Activated CD4-positive, alpha-beta T cell treated with anti-CD3 and anti-CD28 coated beads, Interleukin-2, amount 10 ng/mL, durations not matched to agents 7 days and 5 days (primary cell): ENCODE results near the gene SH3RF3. TPM values are rescaled to one million over a fixed set of nuclear protein-coding genes. Genes with fewer than 3 reads are reported as not detected.

Experiments used
- CTCF ChIA-PET: fragments of 350-600 bp; sonication (Branson Sonifier 250); formaldehyde crosslinking; loops from one replicate; lab custom pipeline; 2021; ENCODE audit warnings: antibody characterized with exemption; lab: Charles Lee
- POLR2A ChIA-PET: fragments of 350-600 bp; sonication (Branson Sonifier 250); formaldehyde crosslinking; loops from one replicate; lab custom pipeline; 2021; ENCODE audit warnings: antibody characterized with exemption; lab: Charles Lee
- DNase-seq: peaks from one replicate; pipeline ENCODE4 v3.0.0-alpha.2; 2020
- H3K27ac Mint-ChIP-seq: one replicate; pipeline ENCODE4 v1.8.0; 2021; ENCODE audit warnings: mild to moderate bottlenecking, moderate library complexity, mixed read lengths
- H3K27me3 Mint-ChIP-seq: one replicate; pipeline ENCODE4 v1.8.0; 2021; ENCODE audit warnings: mixed read lengths
- H3K36me3 Mint-ChIP-seq: one replicate; pipeline ENCODE4 v1.8.0; 2021; ENCODE audit warnings: low read depth, mixed read lengths
- H3K4me1 Mint-ChIP-seq: one replicate; pipeline ENCODE4 v1.8.0; 2021; ENCODE audit warnings: mixed read lengths
- H3K4me3 Mint-ChIP-seq: one replicate; pipeline ENCODE4 v1.8.0; 2021; ENCODE audit warnings: mild to moderate bottlenecking, moderate library complexity, mixed read lengths
- H3K9me3 Mint-ChIP-seq: one replicate; pipeline ENCODE4 v1.8.0; 2021; ENCODE audit warnings: mixed read lengths
- total RNA-seq, 2 experiments: library from RNA; stranded (reverse); gene quantifications; one replicate each; pipeline ENCODE4 v1.2.3, GENCODE V29; 2021

SH3RF3 gene
- total RNA-seq, 2 experiments from 2014 or later = 0.08 to 0.17 TPM

- Mint-ChIP-seq H3K27ac (no peak overlapping the region), H3K36me3 (no peaks in the 10 kb centered on the region), H3K9me3 (no peaks in the 10 kb centered on the region), H3K4me3 (no peak overlapping the region), H3K27me3 (peaks cover 52% of the 10 kb centered on the region), H3K4me1 (peaks cover 2% of the 10 kb centered on the region)
- no peak for DNase-seq
- POLR2A ChIA-PET = no interaction called here
- CTCF ChIA-PET = no interaction called here
These were observed 100.2 kb downstream of the SH3RF3 start for GRCh38 chr2:109229094-109229675.

DNA sequence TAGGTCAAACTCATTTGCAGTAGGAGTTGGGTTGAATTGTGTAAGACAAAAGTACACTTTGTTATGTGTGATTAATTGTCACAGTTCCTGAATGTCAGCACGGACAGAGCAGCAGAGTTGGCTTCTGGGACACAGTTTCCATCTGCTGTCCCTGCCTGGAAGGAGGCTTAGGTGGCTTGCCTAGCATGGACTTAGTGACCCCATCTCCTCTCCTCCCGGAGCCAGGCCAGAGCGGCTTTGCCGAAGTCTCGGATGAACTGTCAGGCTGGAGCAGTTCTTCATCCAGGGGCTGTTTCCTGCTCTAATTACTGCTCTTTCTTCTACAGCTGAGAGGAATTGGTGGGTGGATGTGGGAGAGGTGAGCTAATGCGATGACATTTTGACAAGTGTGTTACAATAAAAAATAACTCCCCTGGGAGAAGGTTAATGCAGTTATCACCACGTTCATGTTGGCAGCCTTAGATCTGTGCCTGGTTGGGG, 102.0 kb downstream of the SH3RF3 start:
- Mint-ChIP-seq H3K27ac (no peak overlapping the region), H3K27me3 (peaks cover 47% of the 10 kb centered on the region), H3K4me3 (no peak overlapping the region), H3K4me1 (no peaks in the 10 kb centered on the region), H3K9me3 (no peaks in the 10 kb centered on the region), H3K36me3 (no peaks in the 10 kb centered on the region)
- ChIA-PET POLR2A (no interaction called here), CTCF (no interaction called here)
- DNase-seq = no peak

- no peaks in the 10 kb centered on the region for H3K9me3 Mint-ChIP-seq
- H3K36me3 Mint-ChIP-seq = no peaks in the 10 kb centered on the region
- CTCF ChIA-PET = no interaction called here
- H3K27me3 Mint-ChIP-seq = peaks cover 50% of the 10 kb centered on the region
- no peak overlapping the region for H3K4me3 Mint-ChIP-seq
- DNase-seq = no peak
- peaks cover 4% of the 10 kb centered on the region for H3K4me1 Mint-ChIP-seq
- no peak overlapping the region for H3K27ac Mint-ChIP-seq
- POLR2A ChIA-PET = no interaction called here
These were observed 102.4 kb downstream of the SH3RF3 start for GRCh38 chr2:109231428-109231827.

GRCh38 chr2:109231996-109232705, 103.1 kb downstream of the SH3RF3 start:
- Mint-ChIP-seq H3K27me3 (peaks cover 45% of the 10 kb centered on the region), H3K9me3 (no peaks in the 10 kb centered on the region), H3K4me1 (peaks cover 8% of the 10 kb centered on the region), H3K4me3 (no peak overlapping the region), H3K36me3 (no peaks in the 10 kb centered on the region), H3K27ac (no peak overlapping the region)
- DNase-seq = no peak
- ChIA-PET CTCF (no interaction called here), POLR2A (no interaction called here)

- H3K4me1 Mint-ChIP-seq = peaks cover 8% of the 10 kb centered on the region
- ChIA-PET POLR2A (no interaction called here), CTCF (interaction anchor here (0.9 kb wide), 1 partner anchor 10 kb away, joined by 3 read pairs; no protein-coding TSS in a partner anchor)
- H3K27ac Mint-ChIP-seq = no peak overlapping the region
- H3K4me3 Mint-ChIP-seq = no peak overlapping the region
- no peaks in the 10 kb centered on the region for H3K36me3 Mint-ChIP-seq
- no peaks in the 10 kb centered on the region for H3K9me3 Mint-ChIP-seq
- peaks cover 39% of the 10 kb centered on the region for H3K27me3 Mint-ChIP-seq
- DNase-seq = no peak
These were observed 103.9 kb downstream of the SH3RF3 start for GRCh38 chr2:109232909-109233308.

DNA sequence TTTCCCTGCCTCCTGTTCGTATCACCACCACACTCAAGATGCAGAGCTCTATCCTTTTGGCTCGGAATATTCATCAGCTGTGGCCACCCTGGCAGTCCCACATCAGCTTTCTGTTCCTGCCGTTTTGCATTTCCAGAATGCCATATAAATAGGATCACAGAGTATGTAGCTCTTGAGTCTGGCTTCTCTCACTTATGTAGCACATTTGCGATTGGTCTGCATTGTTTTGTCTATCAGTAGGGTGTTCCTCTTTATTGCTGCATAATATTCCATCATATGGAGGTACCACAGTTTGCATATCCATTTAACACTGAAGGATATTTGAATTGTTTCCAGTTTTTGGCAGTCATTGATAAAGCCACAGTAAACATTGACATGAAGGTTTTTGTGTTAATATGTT, 104.6 kb downstream of the SH3RF3 start:
- CTCF ChIA-PET = interaction anchor here (0.6 to 1.0 kb wide), 3 partner anchors 9 to 461 kb away, joined by 3 read pairs; no protein-coding TSS in a partner anchor

GRCh38 chr2:109234355-109234754, 105.3 kb downstream of the SH3RF3 start:
- POLR2A ChIA-PET = no interaction called here
- H3K27me3 Mint-ChIP-seq = peaks cover 30% of the 10 kb centered on the region

More for the DNA sequence above, 104.6 kb downstream of the SH3RF3 start:
- no peaks in the 10 kb centered on the region for H3K36me3 Mint-ChIP-seq
- no peaks in the 10 kb centered on the region for H3K9me3 Mint-ChIP-seq
- peaks cover 36% of the 10 kb centered on the region for H3K27me3 Mint-ChIP-seq
- H3K4me1 Mint-ChIP-seq = peaks cover 13% of the 10 kb centered on the region
- no peak overlapping the region for H3K27ac Mint-ChIP-seq
- H3K4me3 Mint-ChIP-seq = no peak overlapping the region
- POLR2A ChIA-PET = no interaction called here
- no peak for DNase-seq

DNA sequence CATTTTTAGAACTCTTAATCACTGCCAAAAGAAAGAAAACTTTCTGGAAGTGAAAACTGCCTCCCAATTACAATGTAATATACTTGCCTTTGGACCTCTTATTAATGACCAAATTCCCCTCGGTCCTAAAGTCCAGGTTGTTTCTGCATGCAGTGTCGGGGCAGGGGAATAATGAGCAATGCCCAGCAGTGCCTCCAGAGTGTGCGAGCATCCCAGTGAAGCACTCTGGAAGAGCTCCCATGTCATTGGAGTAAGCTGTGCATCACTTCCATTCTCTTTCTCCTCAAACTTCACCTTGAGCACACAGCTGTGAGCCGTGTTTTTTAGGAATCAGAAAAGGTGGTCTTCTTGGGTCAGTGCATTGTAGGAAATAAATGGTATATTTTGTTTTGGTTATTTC, 107.1 kb downstream of the SH3RF3 start:
- H3K4me1 Mint-ChIP-seq = peaks cover 26% of the 10 kb centered on the region
- no peak overlapping the region for H3K27ac Mint-ChIP-seq
- no peak overlapping the region for H3K4me3 Mint-ChIP-seq
- no peaks in the 10 kb centered on the region for H3K36me3 Mint-ChIP-seq
- POLR2A ChIA-PET = no interaction called here
- H3K27me3 Mint-ChIP-seq = peaks cover 21% of the 10 kb centered on the region
- CTCF ChIA-PET = interaction anchor here (0.7 to 2.7 kb wide), 3 partner anchors 9 to 236 kb away, joined by 3 to 7 read pairs (median 4); no protein-coding TSS in a partner anchor
- no peak for DNase-seq
- no peaks in the 10 kb centered on the region for H3K9me3 Mint-ChIP-seq

More at GRCh38 chr2:109234355-109234754, 105.3 kb downstream of the SH3RF3 start:
- no peak for DNase-seq
- Mint-ChIP-seq H3K4me1 (peaks cover 20% of the 10 kb centered on the region), H3K4me3 (no peak overlapping the region), H3K36me3 (no peaks in the 10 kb centered on the region), H3K9me3 (no peaks in the 10 kb centered on the region), H3K27ac (no peak overlapping the region)
- CTCF ChIA-PET = no interaction called here

- Mint-ChIP-seq H3K9me3 (no peaks in the 10 kb centered on the region), H3K27me3 (peaks cover 8% of the 10 kb centered on the region), H3K4me1 (peaks cover 26% of the 10 kb centered on the region), H3K27ac (no peak overlapping the region), H3K36me3 (no peaks in the 10 kb centered on the region), H3K4me3 (no peak overlapping the region)
- CTCF ChIA-PET = interaction anchor here (0.6 to 2.7 kb wide), 3 partner anchors 11 to 131 kb away, joined by 3 to 7 read pairs (median 3); no protein-coding TSS in a partner anchor
- POLR2A ChIA-PET = no interaction called here
- no peak for DNase-seq
These were observed 108.8 kb downstream of the SH3RF3 start for GRCh38 chr2:109237792-109238191.

- peak overlapping the region; percentile 86 for H3K27ac Mint-ChIP-seq
- DNase-seq = peak; percentile 61
- no peak overlapping the region for H3K4me3 Mint-ChIP-seq
- H3K4me1 Mint-ChIP-seq = peaks cover 26% of the 10 kb centered on the region
- H3K36me3 Mint-ChIP-seq = no peaks in the 10 kb centered on the region
- H3K27me3 Mint-ChIP-seq = peaks cover 6% of the 10 kb centered on the region
- no peaks in the 10 kb centered on the region for H3K9me3 Mint-ChIP-seq
- CTCF ChIA-PET = interaction anchor here (1.0 to 2.7 kb wide), 3 partner anchors 12 to 31 kb away, joined by 3 to 7 read pairs (median 3); no protein-coding TSS in a partner anchor
- POLR2A ChIA-PET = no interaction called here
These were observed 109.6 kb downstream of the SH3RF3 start for GRCh38 chr2:109238580-109238979.

GRCh38 chr2:109239720-109240119, 110.7 kb downstream of the SH3RF3 start:
- Mint-ChIP-seq H3K9me3 (no peaks in the 10 kb centered on the region), H3K4me3 (no peak overlapping the region), H3K27me3 (peaks cover 4% of the 10 kb centered on the region), H3K4me1 (peaks cover 26% of the 10 kb centered on the region), H3K36me3 (no peaks in the 10 kb centered on the region), H3K27ac (no peak overlapping the region)
- ChIA-PET CTCF (interaction anchor here (1.3 kb wide), 2 partner anchors 32 to 70 kb away, joined by 3 read pairs; no protein-coding TSS in a partner anchor), POLR2A (no interaction called here)
- DNase-seq = no peak

DNA sequence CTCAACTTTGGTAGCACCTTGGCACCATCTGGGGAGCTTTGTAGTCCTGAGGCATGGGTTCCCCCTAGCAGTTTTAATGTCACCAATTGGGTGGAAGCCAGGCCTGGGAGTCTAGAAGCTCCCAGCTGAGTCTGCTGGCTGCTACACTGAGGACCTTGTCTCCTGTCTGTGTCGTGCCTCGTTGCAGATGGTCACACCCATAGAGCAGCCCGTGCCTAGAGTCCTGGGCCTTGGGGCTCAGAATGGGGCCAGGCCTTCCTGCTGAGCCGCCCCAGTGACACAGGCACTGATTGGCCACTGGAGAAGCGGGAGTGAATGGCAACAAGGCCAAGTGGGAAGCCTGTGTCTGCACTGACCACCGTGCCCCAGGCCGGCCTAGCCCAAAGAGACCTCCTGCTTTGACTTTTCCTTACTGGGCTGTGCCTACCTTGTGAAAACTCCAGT, 113.2 kb downstream of the SH3RF3 start:
- ChIA-PET CTCF (no interaction called here), POLR2A (no interaction called here)
- H3K4me3 Mint-ChIP-seq = no peak overlapping the region
- H3K9me3 Mint-ChIP-seq = no peaks in the 10 kb centered on the region
- peaks cover 18% of the 10 kb centered on the region for H3K4me1 Mint-ChIP-seq
- H3K36me3 Mint-ChIP-seq = no peaks in the 10 kb centered on the region
- no peak overlapping the region for H3K27ac Mint-ChIP-seq
- H3K27me3 Mint-ChIP-seq = peaks cover 3% of the 10 kb centered on the region
- DNase-seq = no peak
